SKM-1 treated with dmso at 0.1 percent for 144 hours (cell line): ENCODE results near the gene ZSCAN10.

Experiments
- DNase-seq: peaks from one replicate; lab custom pipeline; 2025; ENCODE audit not compliant: unreplicated experiment; lab: John Stamatoyannopoulos, UW

The ZSCAN10 gene

DNA sequence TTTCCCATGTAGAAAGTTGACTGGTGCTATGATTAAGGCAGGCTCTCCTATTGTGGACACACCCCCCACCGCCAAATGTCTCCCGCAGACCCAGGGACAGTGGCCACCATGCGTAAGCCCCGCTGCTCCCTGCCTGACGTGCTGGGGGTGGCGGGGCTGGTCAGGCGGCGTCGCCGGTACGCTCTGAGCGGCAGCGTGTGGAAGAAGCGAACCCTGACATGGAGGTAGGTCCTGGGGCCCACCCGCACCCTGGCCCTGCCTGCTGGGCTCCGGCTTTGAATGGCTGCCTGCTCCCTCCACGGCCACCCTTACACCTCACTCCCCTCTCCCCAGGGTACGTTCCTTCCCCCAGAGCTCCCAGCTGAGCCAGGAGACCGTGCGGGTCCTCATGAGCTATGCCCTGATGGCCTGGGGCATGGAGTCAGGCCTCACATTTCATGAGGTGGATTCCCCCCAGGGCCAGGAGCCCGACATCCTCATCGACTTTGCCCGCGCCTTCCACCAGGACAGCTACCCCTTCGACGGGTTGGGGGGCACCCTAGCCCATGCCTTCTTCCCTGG, 49.1 kb downstream of the ZSCAN10 start:
- DNase-seq: no peak

GRCh38 chr16:3047387-3047720, 51.7 kb downstream of the ZSCAN10 start:
- DNase-seq: no peak

DNA sequence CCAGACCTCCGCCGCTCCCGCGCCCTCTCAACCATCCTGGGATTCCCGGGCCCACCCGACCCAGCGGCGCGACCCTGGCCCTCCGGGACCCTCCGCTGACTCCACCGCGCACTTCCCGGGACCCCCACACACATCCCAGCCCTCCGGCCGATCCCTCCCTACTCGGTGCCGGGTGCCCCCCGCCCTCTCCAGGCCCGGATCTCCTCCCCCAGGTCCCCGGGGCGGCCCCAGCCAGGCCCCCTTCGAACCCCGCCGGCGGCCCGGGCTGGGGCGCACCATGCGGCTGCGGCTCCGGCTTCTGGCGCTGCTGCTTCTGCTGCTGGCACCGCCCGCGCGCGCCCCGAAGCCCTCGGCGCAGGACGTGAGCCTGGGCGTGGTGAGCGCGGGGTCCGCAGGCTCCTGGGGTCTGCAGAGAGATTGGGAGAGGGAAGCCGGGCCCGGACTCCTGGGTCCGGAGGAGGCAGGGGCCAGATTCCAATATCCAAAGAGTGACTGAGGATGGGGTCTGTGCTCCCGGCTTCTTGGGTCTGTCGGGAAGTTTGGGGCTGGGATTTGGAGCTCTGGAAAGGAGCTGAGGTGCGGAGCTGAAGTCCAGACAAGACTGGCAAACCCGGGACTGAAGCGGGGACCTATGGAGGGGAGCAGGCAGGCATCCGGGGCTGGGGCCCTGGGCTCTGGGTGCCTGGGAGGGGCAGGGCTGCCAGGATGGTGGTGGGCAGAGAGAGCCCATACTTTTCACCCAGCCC, 52.3 kb downstream of the ZSCAN10 start:
- DNase-seq: no peak

DNA sequence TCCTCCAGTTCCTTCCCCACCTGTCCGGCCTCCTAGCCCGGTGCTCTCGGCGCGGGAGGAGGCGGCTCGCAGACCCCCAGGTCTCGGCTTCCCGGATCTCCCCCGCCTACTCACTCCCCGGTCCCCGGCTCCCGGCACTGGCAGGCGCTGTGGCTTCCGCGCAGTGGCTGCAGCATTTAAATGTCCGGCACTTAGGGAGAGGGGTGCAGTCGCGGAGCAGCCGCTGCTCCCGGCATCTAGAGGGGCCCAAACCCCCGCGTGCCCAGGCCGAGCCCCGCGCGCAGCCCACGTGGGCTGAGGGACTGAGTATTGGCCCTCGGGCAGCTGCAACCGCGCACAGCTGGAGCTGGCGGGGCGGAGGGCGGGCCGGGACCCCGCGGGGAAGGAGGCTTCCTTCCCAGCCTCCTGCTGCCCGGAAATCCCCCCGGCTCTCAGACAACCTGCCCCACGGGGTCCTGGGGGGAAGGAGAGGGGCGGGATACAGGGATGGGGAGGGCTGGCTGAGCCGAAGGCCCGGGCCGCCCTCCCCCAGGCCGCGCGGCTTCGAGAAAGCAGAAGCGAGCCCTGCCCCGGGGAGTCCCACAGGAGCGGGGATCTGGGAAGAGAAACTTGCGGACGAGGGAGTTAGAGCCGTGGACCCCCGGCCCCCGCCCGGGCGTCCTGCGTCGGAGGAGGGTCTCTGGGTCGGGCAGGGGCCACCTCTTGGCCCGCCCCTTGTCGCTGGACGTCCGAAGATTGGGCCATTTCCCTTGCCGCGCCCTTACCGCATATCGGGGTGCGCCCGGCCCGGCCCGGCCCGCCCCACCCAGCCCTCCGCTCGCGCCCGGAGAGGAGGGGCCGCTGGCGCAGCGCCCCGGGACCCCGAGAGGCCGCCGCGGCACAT, 53.1 kb downstream of the ZSCAN10 start, which contains the start of gene MMP25:
Gene MMP25, plus strand, starts transcription at position 804 of the 883 bp plus-strand sequence. CDS start 357 bp downstream, outside the sequence.
- DNase-seq: no peak

DNA sequence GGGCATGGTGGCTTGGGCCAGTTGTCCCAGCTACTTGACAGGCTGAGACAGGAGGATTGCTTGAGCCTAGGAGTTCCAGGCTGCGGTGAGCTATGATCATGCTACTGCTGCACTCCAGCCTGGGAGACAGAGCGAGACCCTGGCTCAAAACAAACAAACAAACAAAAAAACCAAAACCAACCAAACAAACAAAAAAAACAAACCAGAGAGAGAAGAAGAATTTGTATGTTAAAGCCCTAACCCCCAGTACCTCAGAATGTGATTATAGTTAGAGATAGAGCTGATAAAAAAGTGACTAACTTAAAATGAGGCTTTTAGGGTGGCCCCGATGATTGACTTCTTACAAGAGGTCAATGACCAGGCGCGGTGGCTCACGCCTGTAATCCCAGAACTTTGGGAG, 54.4 kb downstream of the ZSCAN10 start:
- no peak for DNase-seq

GRCh38 chr16:3042376-3042775, 56.7 kb downstream of the ZSCAN10 start:
- no peak for DNase-seq

DNA sequence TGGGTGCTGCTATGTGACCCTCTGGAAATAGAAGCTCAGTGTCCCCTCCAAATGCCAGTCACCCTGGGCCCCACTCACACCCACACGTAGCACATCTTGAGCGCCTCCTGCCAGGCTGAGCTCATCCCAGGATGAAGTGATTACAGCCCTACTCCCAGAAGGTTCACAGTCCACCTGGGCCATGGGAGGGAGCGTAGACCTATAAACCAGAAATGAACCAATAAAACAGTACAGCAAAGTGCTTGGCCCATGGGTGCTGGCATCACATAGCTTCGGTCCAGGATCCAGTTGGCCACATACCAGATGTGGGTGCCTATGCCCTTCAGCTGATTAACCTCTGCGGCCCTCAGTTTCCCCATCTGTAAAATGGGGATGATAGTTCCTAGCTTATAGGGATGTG, 60.2 kb downstream of the ZSCAN10 start:
- DNase-seq: no peak
